ENCODE measurements around the gene SLC35G3. TPM values are rescaled to one million over a fixed set of nuclear protein-coding genes. Genes with fewer than 3 reads are reported as not detected.

Gene SLC35G3
- total and polyA plus RNA-seq, 2 experiments from 2014 or later = not detected

GRCh38 chr17:35146214-35146833 lies 47.9 kb downstream of the SLC35G3 start:
- H3K9me3 Mint-ChIP-seq = no peaks in the 10 kb centered on the region
- H3K27me3 Mint-ChIP-seq (ENCODE audit: insufficient read depth, low read depth, poor library complexity) = peaks cover 25% of the 10 kb centered on the region
- no peak for ATAC-seq
- Histone ChIP-seq H3K4me1 (ENCODE audit: insufficient read depth) (no peaks in the 10 kb centered on the region), H3F3A (replicated peaks; ENCODE audit: low read depth) (no peaks in the 10 kb centered on the region), H3K27ac (ENCODE audit: low read depth) (no peak overlapping the region), H3K9me2 (ENCODE audit: insufficient read depth) (no peaks in the 10 kb centered on the region), H3K4me2 (no peak overlapping the region), H3K79me2 (replicated peaks; ENCODE audit: insufficient read depth) (peaks cover 7% of the 10 kb centered on the region), H3K4me3 (no peak overlapping the region), H4K20me1 (replicated peaks; ENCODE audit: insufficient read depth) (no peaks in the 10 kb centered on the region), H3K27me3 (ENCODE audit: insufficient read depth) (no peaks in the 10 kb centered on the region), H3K36me3 (ENCODE audit: insufficient read depth) (no peaks in the 10 kb centered on the region), H2AFZ (no peak overlapping the region)
- TF ChIP-seq STAT1 (IDR thresholded peaks at IDR 0.05; ENCODE audit: unreplicated experiment) = no peak
- TF ChIP-seq EZH2phosphoT487 (IDR thresholded peaks at IDR 0.05; ENCODE audit: unreplicated experiment) = no peak
- no peak for TF ChIP-seq ZNF114 (CRISPR knock-in tag; IDR thresholded peaks at IDR 0.05)
- no peak for TF ChIP-seq POLR2AphosphoS5 (IDR thresholded peaks at IDR 0.05; ENCODE audit: low read depth)
- TF ChIP-seq JUNB (IDR thresholded peaks at IDR 0.05; ENCODE audit: unreplicated experiment) = no peak
- TF ChIP-seq ZNF331 (CRISPR knock-in tag; IDR thresholded peaks at IDR 0.05; ENCODE audit: low read depth) = no peak
- no peak for TF ChIP-seq NANOG (IDR thresholded peaks at IDR 0.05; ENCODE audit: borderline replicate concordance)
- peaks cover 20% of the 10 kb centered on the region for H3K4me1 Mint-ChIP-seq
- H3K4me3 Mint-ChIP-seq = no peak overlapping the region
- no peak for DNase-seq (ENCODE audit: low spot score)
- no peaks in the 10 kb centered on the region for H3K36me3 Mint-ChIP-seq (ENCODE audit: low read depth)
- H3K27ac Mint-ChIP-seq = no peak overlapping the region

GRCh38 chr17:35144840-35145239 lies 49.4 kb downstream of the SLC35G3 start:
- Histone ChIP-seq H3K27ac (ENCODE audit: low read depth) (no peak overlapping the region), H2AFZ (no peak overlapping the region), H4K20me1 (replicated peaks; ENCODE audit: insufficient read depth) (0 out of 2 replicates have a peak, but pooled peaks cover 7% of the 10 kb centered on the region), H3F3A (replicated peaks; ENCODE audit: low read depth) (0 out of 2 replicates have a peak, but pooled peaks cover 2% of the 10 kb centered on the region), H3K4me1 (ENCODE audit: insufficient read depth) (peaks cover 6% of the 10 kb centered on the region; the same call in 1 of the 2 replicates), H3K4me3 (no peak overlapping the region), H3K9me2 (ENCODE audit: insufficient read depth) (no peaks in the 10 kb centered on the region), H3K4me2 (no peak overlapping the region), H3K27me3 (ENCODE audit: insufficient read depth) (no peaks in the 10 kb centered on the region), H3K36me3 (ENCODE audit: insufficient read depth) (no peaks in the 10 kb centered on the region), H3K79me2 (replicated peaks; ENCODE audit: insufficient read depth) (peaks cover 21% of the 10 kb centered on the region)
- peaks cover 23% of the 10 kb centered on the region for H3K27me3 Mint-ChIP-seq (ENCODE audit: insufficient read depth, low read depth, poor library complexity)
- H3K9me3 Mint-ChIP-seq = no peaks in the 10 kb centered on the region
- DNase-seq (ENCODE audit: low spot score) (no peak), ATAC-seq (no peak)
- no peak overlapping the region for H3K27ac Mint-ChIP-seq
- H3K36me3 Mint-ChIP-seq (ENCODE audit: low read depth) = no peaks in the 10 kb centered on the region
- peaks cover 22% of the 10 kb centered on the region for H3K4me1 Mint-ChIP-seq
- no peak overlapping the region for H3K4me3 Mint-ChIP-seq
- TF ChIP-seq ZNF331 (CRISPR knock-in tag; IDR thresholded peaks at IDR 0.05; ENCODE audit: low read depth) (no peak), STAT1 (IDR thresholded peaks at IDR 0.05; ENCODE audit: unreplicated experiment) (no peak), CTCF (conservative IDR thresholded peaks at IDR 0.05; ENCODE audit: low read depth in 2 of 2) (no peak), CREB1 (CRISPR knock-in tag; IDR thresholded peaks at IDR 0.05; ENCODE audit: low read depth) (no peak), POLR2AphosphoS5 (IDR thresholded peaks at IDR 0.05; ENCODE audit: low read depth) (no peak), ZNF462 (CRISPR knock-in tag; IDR thresholded peaks at IDR 0.05) (no peak), EZH2 (IDR thresholded peaks at IDR 0.05; ENCODE audit: low read depth, unreplicated experiment) (no peak), ZNF114 (CRISPR knock-in tag; IDR thresholded peaks at IDR 0.05) (no peak), ETS1 (IDR thresholded peaks at IDR 0.05) (no peak), EZH2phosphoT487 (IDR thresholded peaks at IDR 0.05; ENCODE audit: unreplicated experiment) (no peak), NANOG (IDR thresholded peaks at IDR 0.05; ENCODE audit: borderline replicate concordance) (no peak)
